ENCODE results near the gene TEAD4.

GRCh38 chr12:3040026-3040656 is 80.9 kb downstream of the TEAD4 start:
- no peak for TF ChIP-seq EZH2 (IDR thresholded peaks at IDR 0.05)
- TF ChIP-seq CTCF (IDR thresholded peaks at IDR 0.05): no peak
- TF ChIP-seq EZH2phosphoT487 (IDR thresholded peaks at IDR 0.05): no peak

All from neural progenitor cell (in vitro differentiated cells).